Measurements from ENCODE around the gene GMDS.

Gene GMDS

DNA sequence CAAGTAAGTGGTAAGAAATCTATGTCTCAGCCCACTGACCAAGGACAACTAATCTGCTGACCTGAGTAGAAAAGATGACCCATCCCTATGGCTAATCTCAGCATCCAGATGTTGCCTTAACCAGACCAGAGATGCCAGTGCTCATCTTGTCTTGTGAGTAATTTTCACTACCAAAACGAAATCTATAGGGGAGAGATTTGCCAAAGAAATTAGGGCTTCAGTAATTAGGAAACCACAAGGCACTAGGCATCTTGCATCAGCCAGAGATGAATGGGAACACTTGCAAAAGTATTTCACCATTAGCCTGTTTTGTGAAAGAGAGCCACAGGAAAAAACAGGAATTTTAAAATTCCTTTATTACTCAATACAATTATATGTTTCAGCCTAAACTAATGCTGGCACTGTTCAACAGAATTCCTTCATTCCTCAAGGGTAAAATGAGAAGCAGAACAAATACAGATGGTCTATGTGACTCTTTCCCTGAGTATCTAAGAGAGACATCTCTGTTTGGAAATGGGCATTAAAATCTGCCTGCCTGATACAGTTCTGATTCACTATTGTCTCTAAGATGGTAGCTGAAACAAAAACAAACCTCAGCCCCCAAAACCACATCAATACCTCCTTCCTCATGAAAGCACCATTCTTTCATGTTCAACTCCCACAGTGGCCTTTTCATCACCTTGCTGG lies 87.8 kb downstream of the GMDS start:
- TF ChIP-seq, protein P1, sequence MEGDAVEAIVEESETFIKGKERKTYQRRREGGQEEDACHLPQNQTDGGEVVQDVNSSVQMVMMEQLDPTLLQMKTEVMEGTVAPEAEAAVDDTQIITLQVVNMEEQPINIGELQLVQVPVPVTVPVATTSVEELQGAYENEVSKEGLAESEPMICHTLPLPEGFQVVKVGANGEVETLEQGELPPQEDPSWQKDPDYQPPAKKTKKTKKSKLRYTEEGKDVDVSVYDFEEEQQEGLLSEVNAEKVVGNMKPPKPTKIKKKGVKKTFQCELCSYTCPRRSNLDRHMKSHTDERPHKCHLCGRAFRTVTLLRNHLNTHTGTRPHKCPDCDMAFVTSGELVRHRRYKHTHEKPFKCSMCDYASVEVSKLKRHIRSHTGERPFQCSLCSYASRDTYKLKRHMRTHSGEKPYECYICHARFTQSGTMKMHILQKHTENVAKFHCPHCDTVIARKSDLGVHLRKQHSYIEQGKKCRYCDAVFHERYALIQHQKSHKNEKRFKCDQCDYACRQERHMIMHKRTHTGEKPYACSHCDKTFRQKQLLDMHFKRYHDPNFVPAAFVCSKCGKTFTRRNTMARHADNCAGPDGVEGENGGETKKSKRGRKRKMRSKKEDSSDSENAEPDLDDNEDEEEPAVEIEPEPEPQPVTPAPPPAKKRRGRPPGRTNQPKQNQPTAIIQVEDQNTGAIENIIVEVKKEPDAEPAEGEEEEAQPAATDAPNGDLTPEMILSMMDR (IDR thresholded peaks at IDR 0.05; ENCODE audit: borderline replicate concordance, insufficient read depth, low read depth, low read length): no peak

DNA sequence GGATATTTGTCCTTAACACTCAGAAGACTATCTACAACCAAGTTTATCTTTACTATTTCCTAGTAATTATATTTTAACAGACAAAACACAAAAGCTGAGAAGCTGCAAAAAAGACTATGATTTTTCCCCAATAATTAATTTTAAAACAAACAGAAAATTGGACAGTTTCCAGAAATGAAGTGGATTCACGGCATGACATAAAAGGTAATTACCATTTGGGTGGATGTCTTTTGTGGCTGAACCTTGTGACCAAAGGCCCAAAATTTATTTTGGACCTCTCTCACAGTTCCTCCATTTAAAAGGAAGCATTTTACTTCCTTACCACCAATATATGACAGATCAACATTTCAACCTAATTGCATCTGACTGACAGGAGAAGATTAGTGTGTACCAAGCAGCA lies 90.2 kb downstream of the GMDS start:
- TF ChIP-seq, protein P1 (IDR thresholded peaks at IDR 0.05; ENCODE audit: borderline replicate concordance, insufficient read depth, low read depth, low read length): no peak
- no peak overlapping the region for H3K4me3 ChIP-seq (ENCODE audit: low read depth, low read length)

More for the DNA sequence above, 87.8 kb downstream of the GMDS start:
- H3K4me3 ChIP-seq (ENCODE audit: low read depth, low read length): no peak overlapping the region

- TF ChIP-seq, protein P1 (IDR thresholded peaks at IDR 0.05; ENCODE audit: borderline replicate concordance, insufficient read depth, low read depth, low read length): no peak
- no peak overlapping the region for H3K4me3 ChIP-seq (ENCODE audit: low read depth, low read length)
These were observed 95.9 kb downstream of the GMDS start for GRCh38 chr6:2149361-2150006.

DNA sequence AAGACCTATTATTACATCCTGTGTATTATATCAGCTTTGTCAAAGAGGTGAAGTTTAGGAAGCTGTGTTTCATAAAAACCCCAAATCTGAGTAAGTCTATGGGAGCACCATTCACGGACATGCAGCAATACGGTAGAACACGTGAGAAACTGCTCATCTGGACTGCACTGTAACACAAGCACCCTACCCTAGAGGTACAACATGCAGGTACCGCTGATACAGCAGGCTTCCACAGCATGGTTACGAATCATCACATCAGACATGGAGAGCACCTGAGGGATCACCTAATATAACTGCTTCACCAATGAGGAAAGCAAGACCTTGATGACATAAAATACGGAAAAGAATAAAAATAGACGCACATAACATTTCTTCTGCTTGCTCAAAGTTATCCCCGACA lies 96.7 kb downstream of the GMDS start:
- no peak overlapping the region for H3K4me3 ChIP-seq (ENCODE audit: low read depth, low read length)
- TF ChIP-seq, protein P1 (IDR thresholded peaks at IDR 0.05; ENCODE audit: borderline replicate concordance, insufficient read depth, low read depth, low read length): no peak

DNA sequence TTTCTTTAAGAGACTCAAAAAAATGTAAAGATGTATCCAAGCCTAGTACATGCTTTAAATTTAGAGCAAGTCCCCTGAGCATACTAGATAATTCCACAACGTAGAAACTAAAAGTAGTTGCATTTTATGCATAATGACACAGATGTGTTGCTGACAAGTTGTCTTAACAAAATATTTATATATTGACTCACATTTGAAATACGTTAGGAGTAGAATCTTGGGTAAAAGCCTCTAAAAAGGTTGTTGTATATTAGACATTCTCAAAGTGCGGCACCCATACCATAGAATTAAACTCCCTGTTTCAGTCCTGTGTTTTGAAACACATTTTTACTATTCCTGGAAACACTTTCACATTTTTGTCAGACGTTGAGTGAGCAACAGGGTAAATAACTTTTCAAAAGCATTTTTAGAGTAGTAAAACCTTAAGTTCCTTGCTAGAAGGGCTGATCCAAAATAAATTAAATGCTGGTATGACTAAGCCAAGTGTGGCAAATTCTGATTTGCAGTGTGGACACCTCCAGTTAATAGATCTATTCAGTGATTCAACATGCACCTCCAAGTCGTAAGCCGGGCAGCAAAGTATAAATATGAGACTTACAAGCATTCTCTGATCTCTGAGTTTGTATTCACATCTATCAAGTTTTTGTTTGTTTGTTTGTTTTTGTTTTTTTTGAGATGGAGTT lies 97.5 kb downstream of the GMDS start:
- TF ChIP-seq, protein P1 (IDR thresholded peaks at IDR 0.05; ENCODE audit: borderline replicate concordance, insufficient read depth, low read depth, low read length): no peak
- H3K4me3 ChIP-seq (ENCODE audit: low read depth, low read length): no peak overlapping the region

DNA sequence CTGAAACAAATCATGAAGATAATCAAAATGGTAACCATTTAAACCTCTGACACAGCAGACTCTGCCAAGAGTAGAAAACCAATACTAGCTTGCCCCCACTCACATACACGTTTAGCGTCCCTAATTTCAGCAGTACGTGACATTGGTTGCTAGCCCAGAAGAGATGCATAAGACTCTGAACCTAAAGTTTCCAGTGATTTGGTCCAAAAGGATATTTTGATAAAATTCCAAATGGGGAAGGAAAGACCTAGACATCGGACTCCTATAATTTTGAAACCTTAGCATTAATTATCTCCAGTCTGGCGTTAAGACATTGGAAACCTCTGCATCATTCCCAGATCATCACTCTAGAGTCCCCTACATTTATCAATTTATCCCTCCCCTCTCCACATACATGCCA lies 98.1 kb downstream of the GMDS start:
- no peak overlapping the region for H3K4me3 ChIP-seq (ENCODE audit: low read depth, low read length)
- TF ChIP-seq, protein P1 (IDR thresholded peaks at IDR 0.05; ENCODE audit: borderline replicate concordance, insufficient read depth, low read depth, low read length): no peak
